Ureter (tissue), 1 donor: ENCODE data around the gene POTEM. TPM values are rescaled to one million over a fixed set of nuclear protein-coding genes. Genes with fewer than 3 reads are reported as not detected.
"Not testable (repeated sequence)": the region's sequence is repeated elsewhere in the genome, so short reads cannot be mapped to it uniquely, and the experiment has no call there.

ENCODE experiments used
- DNase-seq: peaks from one replicate; pipeline ENCODE4 v3.0.0-alpha.2; 2020; ENCODE audit warnings: low spot score
- total RNA-seq: library from RNA; stranded (reverse); gene quantifications from one replicate; pipeline ENCODE4 v1.2.4, GENCODE V29; 2023
- donor health status: DM: yes; HTN: yes; CAD: no.

The POTEM gene
- total RNA-seq: not detected

GRCh38 chr14:18967134-18967533 is at the start of gene POTEM:
POTEM (plus strand) TSS chr14:18967434; CDS start chr14:18967486, 52 bp downstream.
- DNase-seq: not testable (repeated sequence)

- not testable (repeated sequence) for DNase-seq
Observed at GRCh38 chr14:18918345-18918744, 48.9 kb upstream of the POTEM start.

- DNase-seq: not testable (repeated sequence)
Observed at GRCh38 chr14:18920052-18920451, 47.2 kb upstream of the POTEM start.

- DNase-seq: not testable (repeated sequence)
Observed at GRCh38 chr14:18921055-18921701, 46.1 kb upstream of the POTEM start.

- not testable (repeated sequence) for DNase-seq
Observed at GRCh38 chr14:18936848-18937247, 30.4 kb upstream of the POTEM start.

GRCh38 chr14:18938733-18939132 is 28.5 kb upstream of the POTEM start:
- DNase-seq: not testable (repeated sequence)

- not testable (repeated sequence) for DNase-seq
Observed at GRCh38 chr14:18949939-18950338, 17.3 kb upstream of the POTEM start.

GRCh38 chr14:18953085-18953484 is 14.1 kb upstream of the POTEM start:
- peak; percentile 40 for DNase-seq

- not testable (repeated sequence) for DNase-seq
Observed at GRCh38 chr14:18955816-18956215, 11.4 kb upstream of the POTEM start.

- not testable (repeated sequence) for DNase-seq
Observed at GRCh38 chr14:18961576-18961975, 5.7 kb upstream of the POTEM start.

GRCh38 chr14:18962143-18962542 is 5.1 kb upstream of the POTEM start:
- not testable (repeated sequence) for DNase-seq

GRCh38 chr14:18963276-18963675 is 4.0 kb upstream of the POTEM start:
- not testable (repeated sequence) for DNase-seq

GRCh38 chr14:18964878-18965277 is 2.4 kb upstream of the POTEM start:
- DNase-seq: not testable (repeated sequence)

GRCh38 chr14:19002566-19002965 is 35.3 kb downstream of the POTEM start:
- not testable (repeated sequence) for DNase-seq

- DNase-seq: not testable (repeated sequence)
Observed at GRCh38 chr14:19006490-19006889, 39.3 kb downstream of the POTEM start.

GRCh38 chr14:19007678-19008077 is 40.4 kb downstream of the POTEM start:
- DNase-seq: not testable (repeated sequence)

- DNase-seq: not testable (repeated sequence)
Observed at GRCh38 chr14:19011029-19011428, 43.8 kb downstream of the POTEM start.

- not testable (repeated sequence) for DNase-seq
Observed at GRCh38 chr14:19011703-19012102, 44.5 kb downstream of the POTEM start.

GRCh38 chr14:19015185-19015584 is 48.0 kb downstream of the POTEM start:
- DNase-seq: not testable (repeated sequence)

- not testable (repeated sequence) for DNase-seq
Observed at GRCh38 chr14:19025080-19025589, 57.9 kb downstream of the POTEM start.

GRCh38 chr14:19026649-19027351 is 59.6 kb downstream of the POTEM start:
- DNase-seq: not testable (repeated sequence)

GRCh38 chr14:19027895-19028294 is 60.7 kb downstream of the POTEM start:
- not testable (repeated sequence) for DNase-seq
